Neural progenitor cell (in vitro differentiated cells): ENCODE measurements around the gene COL15A1.

Source experiments
- EZH2 ChIP-seq: fragments of 200-600 bp; sonication (generic); IDR thresholded peaks from 2 replicates; pipeline ENCODE4 v1.6.1; 2017; ENCODE audit warnings: antibody characterized with exemption, mild to moderate bottlenecking, moderate library complexity
- EZH2phosphoT487 ChIP-seq: fragments of 200-600 bp; sonication (generic); IDR thresholded peaks from 2 replicates; pipeline ENCODE4 v1.6.1; 2017; ENCODE audit warnings: antibody characterized with exemption
- TF ChIP-seq, protein P1 (sequence below): fragments of 200-600 bp; sonication (generic); IDR thresholded peaks from 2 replicates; pipeline ENCODE4 v1.5.1; 2017; ENCODE audit warnings: antibody characterized with exemption, mild to moderate bottlenecking

- TF ChIP-seq, protein P1, sequence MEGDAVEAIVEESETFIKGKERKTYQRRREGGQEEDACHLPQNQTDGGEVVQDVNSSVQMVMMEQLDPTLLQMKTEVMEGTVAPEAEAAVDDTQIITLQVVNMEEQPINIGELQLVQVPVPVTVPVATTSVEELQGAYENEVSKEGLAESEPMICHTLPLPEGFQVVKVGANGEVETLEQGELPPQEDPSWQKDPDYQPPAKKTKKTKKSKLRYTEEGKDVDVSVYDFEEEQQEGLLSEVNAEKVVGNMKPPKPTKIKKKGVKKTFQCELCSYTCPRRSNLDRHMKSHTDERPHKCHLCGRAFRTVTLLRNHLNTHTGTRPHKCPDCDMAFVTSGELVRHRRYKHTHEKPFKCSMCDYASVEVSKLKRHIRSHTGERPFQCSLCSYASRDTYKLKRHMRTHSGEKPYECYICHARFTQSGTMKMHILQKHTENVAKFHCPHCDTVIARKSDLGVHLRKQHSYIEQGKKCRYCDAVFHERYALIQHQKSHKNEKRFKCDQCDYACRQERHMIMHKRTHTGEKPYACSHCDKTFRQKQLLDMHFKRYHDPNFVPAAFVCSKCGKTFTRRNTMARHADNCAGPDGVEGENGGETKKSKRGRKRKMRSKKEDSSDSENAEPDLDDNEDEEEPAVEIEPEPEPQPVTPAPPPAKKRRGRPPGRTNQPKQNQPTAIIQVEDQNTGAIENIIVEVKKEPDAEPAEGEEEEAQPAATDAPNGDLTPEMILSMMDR, result no peak
- TF ChIP-seq EZH2phosphoT487 (no peak), EZH2 (no peak)
Measured at GRCh38 chr9:99039505-99040182, 95.9 kb downstream of the COL15A1 start.
